Neural progenitor cell (in vitro differentiated cells): ENCODE results near the gene YBX3. TPM values are rescaled to one million over a fixed set of nuclear protein-coding genes. Genes with fewer than 3 reads are reported as not detected.

Experiments
- DNase-seq: peaks from one replicate; pipeline ENCODE4 v3.0.0-alpha.2; 2016; ENCODE audit warnings: low spot score
- H2AFZ ChIP-seq: fragments of 200-600 bp; sonication (generic); replicated peaks from 2 replicates; pipeline ENCODE4 v1.6.1; 2016; ENCODE audit warnings: antibody characterized with exemption
- H3F3A ChIP-seq: fragments of 200-600 bp; sonication (generic); 2 replicates; pipeline ENCODE4 v1.6.1; 2016; ENCODE audit warnings: antibody characterized with exemption, low read depth
- H3K27ac ChIP-seq: fragments of 200-600 bp; sonication (generic); 2 replicates; pipeline ENCODE4 v1.5.1; 2016; ENCODE audit warnings: mild to moderate bottlenecking
- H3K27me3 ChIP-seq: fragments of 200-600 bp; sonication (generic); 2 replicates; pipeline ENCODE4 v1.6.1; 2016; ENCODE audit warnings: mild to moderate bottlenecking, moderate library complexity
- H3K36me3 ChIP-seq: fragments of 200-600 bp; sonication (generic); 2 replicates; pipeline ENCODE4 v1.5.1; 2016
- H3K4me1 ChIP-seq: fragments of 200-600 bp; sonication (generic); 2 replicates; pipeline ENCODE4 v1.6.1; 2016; ENCODE audit warnings: mixed run types
- H3K4me2 ChIP-seq: fragments of 200-600 bp; sonication (generic); 2 replicates; pipeline ENCODE4 v1.6.1; 2016
- H3K4me3 ChIP-seq: fragments of 200-600 bp; sonication (generic); 2 replicates; pipeline ENCODE4 v1.5.1; 2016
- H3K79me2 ChIP-seq: fragments of 200-600 bp; sonication (generic); 2 replicates; pipeline ENCODE4 v1.6.1; 2016; ENCODE audit warnings: low read depth
- H3K9ac ChIP-seq: fragments of 200-600 bp; sonication (generic); 2 replicates; pipeline ENCODE4 v1.6.1; 2016
- H3K9me3 ChIP-seq: fragments of 200-600 bp; sonication (generic); 2 replicates; pipeline ENCODE4 v1.5.1; 2016; ENCODE audit warnings: low read depth
- H4K20me1 ChIP-seq: fragments of 200-600 bp; sonication (generic); 2 replicates; pipeline ENCODE4 v1.6.1; 2016; ENCODE audit warnings: low read depth
- H3K27ac Mint-ChIP-seq: 3 replicates; pipeline ENCODE4 v1.8.0; 2021; ENCODE audit warnings: mixed read lengths
- H3K27me3 Mint-ChIP-seq: 2 replicates; pipeline ENCODE4 v1.8.0; 2022; ENCODE audit warnings: low read depth, mild to moderate bottlenecking, inconsistent platforms, moderate library complexity, mixed read lengths; ENCODE audit not compliant: insufficient read depth
- H3K36me3 Mint-ChIP-seq: 3 replicates; pipeline ENCODE4 v1.8.0; 2021; ENCODE audit warnings: mixed read lengths
- H3K4me1 Mint-ChIP-seq: 3 replicates; pipeline ENCODE4 v1.8.0; 2021; ENCODE audit warnings: mixed read lengths
- H3K4me3 Mint-ChIP-seq: 3 replicates; pipeline ENCODE4 v1.8.0; 2021; ENCODE audit warnings: mild to moderate bottlenecking, moderate library complexity, mixed read lengths
- H3K9me3 Mint-ChIP-seq: 3 replicates; pipeline ENCODE4 v1.8.0; 2020; ENCODE audit warnings: mixed read lengths
- EZH2 ChIP-seq: fragments of 200-600 bp; sonication (generic); IDR thresholded peaks from 2 replicates; pipeline ENCODE4 v1.6.1; 2017; ENCODE audit warnings: antibody characterized with exemption, mild to moderate bottlenecking, moderate library complexity
- EZH2phosphoT487 ChIP-seq: fragments of 200-600 bp; sonication (generic); IDR thresholded peaks from 2 replicates; pipeline ENCODE4 v1.6.1; 2017; ENCODE audit warnings: antibody characterized with exemption
- total RNA-seq: library from RNA; depleted of rRNA; stranded (reverse); fragments of >200 nt; gene quantifications from 2 replicates; pipeline ENCODE4 v1.2.3, GENCODE V29; 2015; ENCODE audit warnings: low replicate concordance
- TF ChIP-seq, protein P1 (sequence below): fragments of 200-600 bp; sonication (generic); IDR thresholded peaks from 2 replicates; pipeline ENCODE4 v1.5.1; 2017; ENCODE audit warnings: antibody characterized with exemption, mild to moderate bottlenecking

YBX3 gene
- total RNA-seq = 78.9 and 123 TPM in 2 replicates

GRCh38 chr12:10722905-10723746 is at the start of gene YBX3:
TSS of gene YBX3 (minus strand) at chr12:10723323. CDS start at chr12:10723111, 212 bp downstream.
- H2AFZ ChIP-seq = peak within 1 kb of the TSS; percentile 83
- Mint-ChIP-seq H3K4me1 (peaks cover 28% of the 10 kb centered on the region), H3K9me3 (no peaks in the 10 kb centered on the region), H3K36me3 (no peaks in the 10 kb centered on the region), H3K27me3 (peaks cover 8% of the 10 kb centered on the region), H3K27ac (peak within 1 kb of the TSS; percentile 26), H3K4me3 (peak within 1 kb of the TSS; percentile 97)
- H3K27ac ChIP-seq = peak within 1 kb of the TSS; percentile 8
- H3K79me2 ChIP-seq = peaks cover 46% of the 10 kb centered on the region
- peaks cover 16% of the 10 kb centered on the region for H3F3A ChIP-seq
- H3K27me3 ChIP-seq = peaks cover 26% of the 10 kb centered on the region
- TF ChIP-seq EZH2 (no peak), EZH2phosphoT487 (no peak)
- TF ChIP-seq, protein P1, sequence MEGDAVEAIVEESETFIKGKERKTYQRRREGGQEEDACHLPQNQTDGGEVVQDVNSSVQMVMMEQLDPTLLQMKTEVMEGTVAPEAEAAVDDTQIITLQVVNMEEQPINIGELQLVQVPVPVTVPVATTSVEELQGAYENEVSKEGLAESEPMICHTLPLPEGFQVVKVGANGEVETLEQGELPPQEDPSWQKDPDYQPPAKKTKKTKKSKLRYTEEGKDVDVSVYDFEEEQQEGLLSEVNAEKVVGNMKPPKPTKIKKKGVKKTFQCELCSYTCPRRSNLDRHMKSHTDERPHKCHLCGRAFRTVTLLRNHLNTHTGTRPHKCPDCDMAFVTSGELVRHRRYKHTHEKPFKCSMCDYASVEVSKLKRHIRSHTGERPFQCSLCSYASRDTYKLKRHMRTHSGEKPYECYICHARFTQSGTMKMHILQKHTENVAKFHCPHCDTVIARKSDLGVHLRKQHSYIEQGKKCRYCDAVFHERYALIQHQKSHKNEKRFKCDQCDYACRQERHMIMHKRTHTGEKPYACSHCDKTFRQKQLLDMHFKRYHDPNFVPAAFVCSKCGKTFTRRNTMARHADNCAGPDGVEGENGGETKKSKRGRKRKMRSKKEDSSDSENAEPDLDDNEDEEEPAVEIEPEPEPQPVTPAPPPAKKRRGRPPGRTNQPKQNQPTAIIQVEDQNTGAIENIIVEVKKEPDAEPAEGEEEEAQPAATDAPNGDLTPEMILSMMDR = no peak
- H3K36me3 ChIP-seq = no peaks in the 10 kb centered on the region
- peak within 1 kb of the TSS; percentile 86 for H3K4me2 ChIP-seq
- peak within 1 kb of the TSS; percentile 82 for H3K4me3 ChIP-seq
- H4K20me1 ChIP-seq = peaks cover 9% of the 10 kb centered on the region
- H3K4me1 ChIP-seq = peaks cover 41% of the 10 kb centered on the region
- H3K9me3 ChIP-seq = no peaks in the 10 kb centered on the region
- DNase-seq = peak; percentile 83
- H3K9ac ChIP-seq = peak within 1 kb of the TSS; percentile 29

- TF ChIP-seq, protein P1 = peak; percentile 74
- TF ChIP-seq EZH2 = no peak
- Histone ChIP-seq H2AFZ (no peak overlapping the region), H4K20me1 (no peaks in the 10 kb centered on the region), H3K36me3 (no peaks in the 10 kb centered on the region), H3K4me1 (no peaks in the 10 kb centered on the region), H3K4me2 (no peak overlapping the region), H3K4me3 (no peak overlapping the region), H3F3A (no peaks in the 10 kb centered on the region), H3K27ac (no peak overlapping the region), H3K9me3 (no peaks in the 10 kb centered on the region), H3K9ac (no peak overlapping the region), H3K79me2 (no peaks in the 10 kb centered on the region), H3K27me3 (peaks cover 26% of the 10 kb centered on the region)
- Mint-ChIP-seq H3K4me3 (no peak overlapping the region), H3K9me3 (no peaks in the 10 kb centered on the region), H3K36me3 (no peaks in the 10 kb centered on the region), H3K4me1 (no peaks in the 10 kb centered on the region), H3K27ac (no peak overlapping the region), H3K27me3 (no peaks in the 10 kb centered on the region)
- DNase-seq = peak; percentile 12
Measured at GRCh38 chr12:10771132-10771733, 48.1 kb upstream of the YBX3 start.

- peaks cover 12% of the 10 kb centered on the region for H3K9me3 Mint-ChIP-seq
- Histone ChIP-seq H3K9me3 (peaks cover 13% of the 10 kb centered on the region), H2AFZ (no peak overlapping the region), H3K27me3 (peaks cover 11% of the 10 kb centered on the region), H4K20me1 (no peaks in the 10 kb centered on the region), H3K27ac (no peak overlapping the region), H3K4me2 (no peak overlapping the region), H3F3A (no peaks in the 10 kb centered on the region), H3K4me1 (no peaks in the 10 kb centered on the region), H3K9ac (no peak overlapping the region), H3K4me3 (no peak overlapping the region), H3K79me2 (no peaks in the 10 kb centered on the region), H3K36me3 (no peaks in the 10 kb centered on the region)
- no peaks in the 10 kb centered on the region for H3K4me1 Mint-ChIP-seq
- no peaks in the 10 kb centered on the region for H3K27me3 Mint-ChIP-seq
- H3K27ac Mint-ChIP-seq = no peak overlapping the region
- no peak for DNase-seq
- H3K36me3 Mint-ChIP-seq = no peaks in the 10 kb centered on the region
- H3K4me3 Mint-ChIP-seq = no peak overlapping the region
- no peak for TF ChIP-seq EZH2
- TF ChIP-seq, protein P1 = no peak
- TF ChIP-seq EZH2phosphoT487 = no peak
Measured at GRCh38 chr12:10759657-10760056, 36.5 kb upstream of the YBX3 start.
